ENCODE measurements around the gene RETNLB. TPM values are rescaled to one million over a fixed set of nuclear protein-coding genes. Genes with fewer than 3 reads are reported as not detected.

The RETNLB gene
- total RNA-seq, 1 donor from 2014 or later: not detected

Other genes starting within 250 kb of the RETNLB start
- 0.22 and 0.75 TPM in 2 replicates for gene MYH15, start 246.8 kb downstream of the RETNLB start, total RNA-seq
- 49.8 and 72.9 TPM in 2 replicates for gene CIP2A, start 168.0 kb downstream of the RETNLB start, total RNA-seq
- gene DZIP3, start 167.7 kb downstream of the RETNLB start, total RNA-seq: 5.9 and 6.3 TPM in 2 replicates
- not detected in 2 replicates for gene TRAT1, start 65.4 kb upstream of the RETNLB start, total RNA-seq
- 0.23 and 0.58 TPM in 2 replicates for gene GUCA1C, start 196.5 kb upstream of the RETNLB start, total RNA-seq

Data from epithelial cell of proximal tubule (primary cell).